Measurements from ENCODE around the gene DLG2. TPM values are rescaled to one million over a fixed set of nuclear protein-coding genes. Genes with fewer than 3 reads are reported as not detected.

DLG2 gene
- polyA plus RNA-seq, 3 donors: 0.24 to 0.39 TPM; not detected in 1

DNA sequence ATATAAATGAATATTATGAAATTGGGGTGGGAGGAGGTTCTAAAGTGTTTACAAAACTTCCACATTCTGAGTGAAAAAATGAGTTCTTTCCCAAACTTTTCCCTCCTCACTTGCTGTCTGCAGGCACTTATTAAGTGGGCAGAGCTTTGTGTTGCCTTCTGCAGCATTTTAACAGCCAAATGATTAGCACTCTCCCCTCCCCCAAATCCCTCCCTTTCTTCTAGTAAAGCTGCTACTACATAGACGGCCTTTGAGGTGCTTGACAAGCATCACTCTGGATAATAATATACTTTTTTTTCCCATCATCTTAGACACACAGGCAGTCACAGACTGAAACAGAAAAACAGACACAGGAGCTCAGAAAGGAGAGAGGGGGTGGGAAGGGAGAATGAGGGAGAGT, 493.5 kb downstream of the DLG2 start:
- no CpG with 5 or more reads among the region's 1 CpG for WGBS (ENCODE audit: insufficient coverage)
- Histone ChIP-seq H3K4me1 (ENCODE audit: control insufficient read depth in 1 of 2, insufficient read depth in 2 of 2, low read length in 2 of 2) (no peaks in the 10 kb centered on the region), H3K36me3 (replicated peaks in 1 of 2; ENCODE audit: control insufficient read depth in 1 of 2, insufficient read depth in 2 of 2, low read length in 2 of 2) (no peaks in the 10 kb centered on the region), H3K9ac (ENCODE audit: insufficient read depth, low read length, poor library complexity, severe bottlenecking) (no peak overlapping the region), H3K4me3 (replicated peaks in 1 of 3; ENCODE audit: low read depth in 2 of 3, low read length in 3 of 3) (no peak overlapping the region), H3K4me2 (replicated peaks; ENCODE audit: extremely low read depth, low read length, poor library complexity, severe bottlenecking) (no peak overlapping the region), H3K27ac (ENCODE audit: low read depth in 1 of 2, low read length in 2 of 2) (no peak overlapping the region), H4K20me1 (ENCODE audit: insufficient read depth, low read length) (no peaks in the 10 kb centered on the region), H3K9me3 (replicated peaks in 1 of 2; ENCODE audit: control insufficient read depth in 1 of 2, insufficient read depth in 1 of 2, low read length in 2 of 2) (peaks cover 0 to 4% of the 10 kb centered on the region in 2 donors), H3K79me2 (ENCODE audit: insufficient read depth, low read length) (no peaks in the 10 kb centered on the region), H2AFZ (ENCODE audit: insufficient read depth, low read depth, low read length, poor library complexity, severe bottlenecking) (no peak overlapping the region), H3K27me3 (ENCODE audit: control insufficient read depth in 2 of 2, insufficient read depth in 2 of 2, low read length in 2 of 2) (no peaks in the 10 kb centered on the region)
- Mint-ChIP-seq H3K27ac (no peak overlapping the region), H3K36me3 (no peaks in the 10 kb centered on the region), H3K4me3 (no peak overlapping the region), H3K27me3 (ENCODE audit: low read depth in 3 of 3) (no peaks in the 10 kb centered on the region), H3K9me3 (peaks cover 0 to 13% (median 4%) of the 10 kb centered on the region in 7 donors), H3K4me1 (no peaks in the 10 kb centered on the region)
- DNase-seq: no peak
- intact Hi-C loops (cut with micrococcal nuclease): no loop called here
- TF ChIP-seq CTCF (IDR thresholded peaks at IDR 0.05): no peak

- no peaks in the 10 kb centered on the region for H3K27me3 ChIP-seq (ENCODE audit: control insufficient read depth in 2 of 2, insufficient read depth in 2 of 2, low read length in 2 of 2)
- no peak for TF ChIP-seq CTCF (IDR thresholded peaks at IDR 0.05)
- Mint-ChIP-seq H3K27ac (no peak overlapping the region), H3K4me1 (no peaks in the 10 kb centered on the region), H3K27me3 (ENCODE audit: low read depth in 3 of 3) (no peaks in the 10 kb centered on the region), H3K4me3 (no peak overlapping the region), H3K9me3 (peaks cover 0 to 10% (median 4%) of the 10 kb centered on the region in 7 donors), H3K36me3 (no peaks in the 10 kb centered on the region)
- WGBS (ENCODE audit: insufficient coverage): 70% methylated on average over 8 of the region's 15 CpGs
- H3K4me1 ChIP-seq (ENCODE audit: control insufficient read depth in 1 of 2, insufficient read depth in 2 of 2, low read length in 2 of 2): no peaks in the 10 kb centered on the region
- no peak for DNase-seq
- H3K79me2 ChIP-seq (ENCODE audit: insufficient read depth, low read length): no peaks in the 10 kb centered on the region
- no peak overlapping the region for H3K4me2 ChIP-seq (replicated peaks; ENCODE audit: extremely low read depth, low read length, poor library complexity, severe bottlenecking)
- no peaks in the 10 kb centered on the region for H4K20me1 ChIP-seq (ENCODE audit: insufficient read depth, low read length)
- peaks cover 0 to 4% of the 10 kb centered on the region in 2 donors for H3K9me3 ChIP-seq (replicated peaks in 1 of 2; ENCODE audit: control insufficient read depth in 1 of 2, insufficient read depth in 1 of 2, low read length in 2 of 2)
- H2AFZ ChIP-seq (ENCODE audit: insufficient read depth, low read depth, low read length, poor library complexity, severe bottlenecking): no peak overlapping the region
- H3K27ac ChIP-seq (ENCODE audit: low read depth in 1 of 2, low read length in 2 of 2): no peak overlapping the region
- no peak overlapping the region for H3K9ac ChIP-seq (ENCODE audit: insufficient read depth, low read length, poor library complexity, severe bottlenecking)
- no peaks in the 10 kb centered on the region for H3K36me3 ChIP-seq (replicated peaks in 1 of 2; ENCODE audit: control insufficient read depth in 1 of 2, insufficient read depth in 2 of 2, low read length in 2 of 2)
- intact Hi-C loops (cut with micrococcal nuclease): no loop called here
- no peak overlapping the region for H3K4me3 ChIP-seq (replicated peaks in 1 of 3; ENCODE audit: low read depth in 2 of 3, low read length in 3 of 3)
Observed at GRCh38 chr11:85132851-85133585, 494.1 kb downstream of the DLG2 start.

All from CD14-positive monocyte (primary cell).